Measurements from ENCODE around the gene WDFY4.

DNA sequence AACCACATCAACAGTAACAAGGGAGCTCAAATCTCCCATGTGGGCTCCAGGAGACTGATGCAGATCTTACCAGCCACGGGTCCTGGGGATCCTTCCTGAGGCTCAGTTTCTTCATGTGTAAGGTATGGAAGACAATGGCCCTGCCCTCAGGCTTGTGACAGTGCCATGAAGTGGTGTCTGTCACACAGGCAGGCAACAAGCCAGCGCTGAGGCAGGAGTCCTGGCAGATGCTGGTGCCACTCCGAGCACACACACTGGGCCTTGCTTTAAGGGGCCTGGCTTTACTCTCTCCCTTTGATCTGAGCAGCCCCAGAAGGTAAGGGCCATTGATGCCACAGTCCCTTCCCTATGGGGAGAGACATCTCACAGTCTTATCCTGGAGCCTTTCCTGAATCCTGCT lies 283.4 kb downstream of the WDFY4 start:
- TF ChIP-seq ZFX (IDR thresholded peaks at IDR 0.05): no peak
- TF ChIP-seq, protein P1, sequence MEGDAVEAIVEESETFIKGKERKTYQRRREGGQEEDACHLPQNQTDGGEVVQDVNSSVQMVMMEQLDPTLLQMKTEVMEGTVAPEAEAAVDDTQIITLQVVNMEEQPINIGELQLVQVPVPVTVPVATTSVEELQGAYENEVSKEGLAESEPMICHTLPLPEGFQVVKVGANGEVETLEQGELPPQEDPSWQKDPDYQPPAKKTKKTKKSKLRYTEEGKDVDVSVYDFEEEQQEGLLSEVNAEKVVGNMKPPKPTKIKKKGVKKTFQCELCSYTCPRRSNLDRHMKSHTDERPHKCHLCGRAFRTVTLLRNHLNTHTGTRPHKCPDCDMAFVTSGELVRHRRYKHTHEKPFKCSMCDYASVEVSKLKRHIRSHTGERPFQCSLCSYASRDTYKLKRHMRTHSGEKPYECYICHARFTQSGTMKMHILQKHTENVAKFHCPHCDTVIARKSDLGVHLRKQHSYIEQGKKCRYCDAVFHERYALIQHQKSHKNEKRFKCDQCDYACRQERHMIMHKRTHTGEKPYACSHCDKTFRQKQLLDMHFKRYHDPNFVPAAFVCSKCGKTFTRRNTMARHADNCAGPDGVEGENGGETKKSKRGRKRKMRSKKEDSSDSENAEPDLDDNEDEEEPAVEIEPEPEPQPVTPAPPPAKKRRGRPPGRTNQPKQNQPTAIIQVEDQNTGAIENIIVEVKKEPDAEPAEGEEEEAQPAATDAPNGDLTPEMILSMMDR (conservative IDR thresholded peaks at IDR 0.05): no peak

Measured in C4-2B (cell line).